Upper lobe of left lung (tissue), 6 donors: ENCODE results near the gene HSPA2. TPM values are rescaled to one million over a fixed set of nuclear protein-coding genes. Genes with fewer than 3 reads are reported as not detected.

Experiments
- ATAC-seq, 2 donors: fragments of 200-7000 bp; cut with Tn5 transposase; one replicate each; pipeline ENCODE4 v1.9.1; 2022; ENCODE audit warnings: mild to moderate bottlenecking in 2 of 2, moderate library complexity in 2 of 2; ENCODE audit not compliant: low FRiP score in 2 of 2
- DNase-seq, 2 donors: peaks; one replicate each; pipeline ENCODE4 v3.0.0-alpha.2; 2019 to 2020
- H3K27ac ChIP-seq, 4 donors: fragments of 200-600 bp; sonication (generic); one replicate each; pipeline ENCODE4 v1.5.1; 2016 to 2019
- H3K27me3 ChIP-seq, 4 donors: fragments of 200-600 bp; sonication (generic); one replicate each; pipeline ENCODE4 v1.5.1; 2017 to 2019
- H3K36me3 ChIP-seq, 4 donors: fragments of 200-600 bp; sonication (generic); one replicate each; pipeline ENCODE4 v1.5.1; 2016 to 2019
- H3K4me1 ChIP-seq, 4 donors: fragments of 200-600 bp; sonication (generic); one replicate each; pipeline ENCODE4 v1.5.1; 2018 to 2019
- H3K4me3 ChIP-seq, 4 donors: fragments of 200-600 bp; sonication (generic); one replicate each; pipeline ENCODE4 v1.5.1; 2017 to 2019; ENCODE audit warnings: mild to moderate bottlenecking in 2 of 4, moderate library complexity in 1 of 4
- H3K9me3 ChIP-seq, 4 donors: fragments of 200-600 bp; sonication (generic); one replicate each; pipeline ENCODE4 v1.5.1; 2018 to 2019
- CTCF ChIP-seq, 6 experiments: fragments of 450-650 bp in 4 of 6; fragments of 200-600 bp in 2 of 6; sonication (generic) in 2 of 6; IDR thresholded peaks; one replicate each; pipeline ENCODE4 v1.5.1; 2016 to 2019; ENCODE audit warnings: antibody characterized with exemption in 6 of 6
- EP300 ChIP-seq, 4 donors: sonication (generic); formaldehyde crosslinking; IDR thresholded peaks; one replicate each; pipeline ENCODE4 v1.5.1; 2017; ENCODE audit warnings: antibody characterized with exemption in 4 of 4, control low read depth in 2 of 4
- POLR2A ChIP-seq, 4 donors: fragments of 450-650 bp; IDR thresholded peaks; one replicate each; pipeline ENCODE4 v1.5.1; 2016 to 2017; ENCODE audit warnings: antibody characterized with exemption in 4 of 4, mild to moderate bottlenecking in 2 of 4
- POLR2AphosphoS5 ChIP-seq, 2 donors: sonication (generic); formaldehyde crosslinking; IDR thresholded peaks; one replicate each; pipeline ENCODE4 v1.5.1; 2017; ENCODE audit warnings: antibody characterized with exemption in 2 of 2
- WGBS, 2 donors: methylation state at CpG; one replicate each; pipeline ENCODE4 v1.1.5; 2017 to 2018; 5-methylcytosine and 5-hydroxymethylcytosine counted together
- total RNA-seq, 6 donors: library from RNA; depleted of rRNA in 4 of 6; stranded (reverse); fragments of >200 nt in 4 of 6; gene quantifications; one replicate each; pipeline versions ENCODE4 v1.1.0 to v1.2.1, GENCODE V29; 2016 to 2021
- donor health status: DM: no; HTN: no; CAD: no; lungs with moderate emphysema.
- donor health status: DM: no; HTN: yes; CAD: no; lungs with severe emphysema.

The HSPA2 gene
- total RNA-seq, result 10 to 100 TPM in 4 of 6 donors, 1 to 10 TPM in 2; 4.8 to 25.7 (median 12.1) TPM

- Histone ChIP-seq H3K9me3 (peaks cover 0 to 10% (median 6%) of the 10 kb centered on the region in 4 donors), H3K27ac (peak within 1 kb of the TSS; percentile 81 to 89 (median 84)), H3K4me3 (peak within 1 kb of the TSS; percentile 54 to 72 (median 68)), H3K36me3 (no peaks in the 10 kb centered on the region), H3K4me1 (peaks cover 4 to 27% (median 18%) of the 10 kb centered on the region in 4 donors), H3K27me3 (no peaks in the 10 kb centered on the region)
- peak; percentile 99 for DNase-seq
- WGBS, 2 donors, result 4 to 10% methylated on average over 27 to 66 of the region's 79 CpGs
- TF ChIP-seq POLR2AphosphoS5 (IDR thresholded peaks at IDR 0.05) (peak; percentile 81 to 94), EP300 (IDR thresholded peaks at IDR 0.05) (peak in 1 of 4 donors; percentile 3), CTCF (IDR thresholded peaks at IDR 0.05) (peak; percentile 59 to 97 (median 88)), POLR2A (IDR thresholded peaks at IDR 0.05) (peak in 3 of 4 donors; percentile 84 to 95 (median 94))
- ATAC-seq, result peak; percentile 97 to 99
Measured at GRCh38 chr14:64540208-64541202, at the start of gene HSPA2. TSS of gene HSPA2 (plus strand) at chr14:64540741. CDS start at chr14:64540850, 109 bp downstream.

DNA sequence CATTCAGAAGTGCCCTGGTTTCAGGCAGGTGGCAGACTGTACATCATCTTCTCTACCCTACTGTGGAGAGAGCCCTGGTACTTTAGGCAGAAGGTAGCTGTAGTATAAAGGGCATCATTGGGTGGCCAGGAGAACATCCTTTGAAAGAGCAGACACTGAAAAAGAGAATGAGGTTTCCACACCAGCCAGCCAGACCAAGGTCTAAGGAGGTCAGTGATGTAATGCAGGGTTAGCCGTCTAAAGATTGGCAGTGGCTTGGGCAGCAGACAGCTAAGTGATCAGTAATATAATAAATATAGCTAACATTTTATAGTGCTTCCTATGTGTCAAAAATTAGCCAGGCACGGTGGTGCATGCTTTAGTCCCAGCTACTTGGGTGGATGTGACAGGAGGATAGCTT is 48.9 kb upstream of the HSPA2 start:
- WGBS, 2 donors, result 88 to 90% methylated on average over 2 of the region's 2 CpGs
- DNase-seq (no peak), ATAC-seq (no peak)
- Histone ChIP-seq H3K4me3 (no peak overlapping the region), H3K4me1 (no peaks in the 10 kb centered on the region), H3K9me3 (no peaks in the 10 kb centered on the region), H3K27me3 (no peaks in the 10 kb centered on the region), H3K27ac (no peak overlapping the region), H3K36me3 (peaks cover 0 to 43% (median 21%) of the 10 kb centered on the region in 4 donors)
- TF ChIP-seq EP300 (IDR thresholded peaks at IDR 0.05) (no peak), CTCF (IDR thresholded peaks at IDR 0.05) (no peak), POLR2A (IDR thresholded peaks at IDR 0.05) (no peak), POLR2AphosphoS5 (IDR thresholded peaks at IDR 0.05) (no peak)

DNA sequence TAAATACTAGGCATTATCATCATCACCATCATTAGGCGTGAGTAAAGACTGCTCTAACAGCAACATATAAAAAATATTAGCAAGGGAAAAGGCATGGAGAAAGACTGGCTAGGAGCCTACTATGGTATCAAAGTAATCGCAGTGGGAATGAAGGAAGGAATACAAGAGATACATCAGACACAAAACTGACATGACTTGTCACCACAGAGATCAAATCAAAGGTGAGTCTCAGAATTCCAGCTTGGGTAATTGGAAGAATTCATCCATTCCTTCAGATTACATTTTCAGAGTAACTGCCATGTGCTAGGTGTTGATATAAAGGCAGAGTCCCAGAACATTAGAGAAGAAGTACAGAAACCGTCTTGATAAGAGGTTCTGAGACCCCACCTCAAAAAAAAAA is 47.1 kb upstream of the HSPA2 start:
- H3K36me3 ChIP-seq, result peaks cover 0 to 28% (median 12%) of the 10 kb centered on the region in 4 donors
- H3K9me3 ChIP-seq, result no peaks in the 10 kb centered on the region
- no peak for ATAC-seq
- no peak overlapping the region for H3K4me3 ChIP-seq
- H3K27ac ChIP-seq, result no peak overlapping the region
- no peaks in the 10 kb centered on the region for H3K27me3 ChIP-seq
- DNase-seq, result no peak
- WGBS, 2 donors, result 86 to 94% methylated on average over 3 of the region's 3 CpGs
- TF ChIP-seq POLR2A (IDR thresholded peaks at IDR 0.05) (no peak), EP300 (IDR thresholded peaks at IDR 0.05) (no peak), CTCF (IDR thresholded peaks at IDR 0.05) (no peak), POLR2AphosphoS5 (IDR thresholded peaks at IDR 0.05) (no peak)
- no peaks in the 10 kb centered on the region for H3K4me1 ChIP-seq

DNA sequence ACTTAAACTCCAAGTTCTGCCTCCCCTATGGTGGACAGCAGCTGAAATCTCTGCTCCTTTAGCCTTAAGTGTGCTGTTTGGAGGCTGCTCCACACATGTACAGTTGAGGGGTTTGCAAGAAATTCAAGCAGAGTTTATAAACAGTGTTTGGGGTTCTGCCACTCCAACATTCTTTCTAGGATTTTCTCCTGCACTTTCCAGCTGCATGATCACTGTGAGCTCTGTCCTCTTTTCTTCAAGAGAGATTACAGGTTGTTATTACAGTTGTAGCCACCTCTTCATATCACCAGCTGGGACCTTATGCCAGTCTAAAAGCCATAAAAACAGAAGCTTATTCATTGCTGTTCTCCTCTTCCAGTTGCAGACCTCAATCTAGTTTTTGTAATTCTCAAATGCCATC is 45.3 kb upstream of the HSPA2 start:
- TF ChIP-seq POLR2AphosphoS5 (IDR thresholded peaks at IDR 0.05), result no peak
- TF ChIP-seq CTCF (IDR thresholded peaks at IDR 0.05), result no peak
- TF ChIP-seq EP300 (IDR thresholded peaks at IDR 0.05), result no peak
- no peak for TF ChIP-seq POLR2A (IDR thresholded peaks at IDR 0.05)
- peaks cover 0 to 12% (median 5%) of the 10 kb centered on the region in 4 donors for H3K4me1 ChIP-seq
- no peaks in the 10 kb centered on the region for H3K9me3 ChIP-seq
- no peak for DNase-seq
- peaks cover 0 to 10% (median 5%) of the 10 kb centered on the region in 4 donors for H3K36me3 ChIP-seq
- no peak overlapping the region for H3K27ac ChIP-seq
- no peak for ATAC-seq
- no peaks in the 10 kb centered on the region for H3K27me3 ChIP-seq
- H3K4me3 ChIP-seq, result no peak overlapping the region
